Dermis blood vessel endothelial cell (primary cell): ENCODE data around the gene NVL. TPM values are rescaled to one million over a fixed set of nuclear protein-coding genes. Genes with fewer than 3 reads are reported as not detected.
"Not testable (repeated sequence)": the region's sequence is repeated elsewhere in the genome, so short reads cannot be mapped to it uniquely, and the experiment has no call there.

Source experiments
- DNase-seq: peaks from one replicate; pipeline ENCODE4 v3.0.0; 2010
- total RNA-seq: library from RNA; depleted of rRNA; stranded (reverse); fragments of >200 nt; gene quantifications from 2 replicates; pipeline ENCODE4 v1.2.3, GENCODE V29; 2014

NVL gene
- 31.0 and 38.2 TPM in 2 replicates for total RNA-seq

- DNase-seq = peak; percentile 93
These were observed at the start of gene NVL for GRCh38 chr1:224329842-224330753. NVL (minus strand) TSS chr1:224330172; CDS start chr1:224330127, 45 bp downstream.

- DNase-seq = no peak
These were observed 49.1 kb upstream of the NVL start for GRCh38 chr1:224378855-224379631.

GRCh38 chr1:224377676-224378006 is 47.7 kb upstream of the NVL start:
- peak; percentile 12 for DNase-seq

- no peak for DNase-seq
These were observed 45.1 kb upstream of the NVL start for GRCh38 chr1:224375059-224375458.

GRCh38 chr1:224373008-224373590 is 43.1 kb upstream of the NVL start:
- no peak for DNase-seq

GRCh38 chr1:224368409-224368808 is 38.4 kb upstream of the NVL start:
- DNase-seq = no peak

GRCh38 chr1:224359207-224359606 is 29.2 kb upstream of the NVL start:
- DNase-seq = no peak

- no peak for DNase-seq
These were observed 28.3 kb upstream of the NVL start for GRCh38 chr1:224358237-224358636.

- DNase-seq = peak; percentile 36
These were observed 27.7 kb upstream of the NVL start for GRCh38 chr1:224357626-224358124.

- DNase-seq = peak; percentile 97
These were observed 27.0 kb upstream of the NVL start, which contains the start of gene CNIH4 for GRCh38 chr1:224356685-224357625. CNIH4 (plus strand) TSS chr1:224356879; CDS start chr1:224356925, 46 bp downstream.

GRCh38 chr1:224353975-224354925 is 24.3 kb upstream of the NVL start:
- no peak for DNase-seq

GRCh38 chr1:224352436-224353085 is 22.6 kb upstream of the NVL start:
- DNase-seq = not testable (repeated sequence)

GRCh38 chr1:224349716-224350115 is 19.7 kb upstream of the NVL start:
- DNase-seq = not testable (repeated sequence)

GRCh38 chr1:224348137-224348536 is 18.2 kb upstream of the NVL start:
- DNase-seq = no peak

- no peak for DNase-seq
These were observed 13.7 kb upstream of the NVL start for GRCh38 chr1:224343679-224344078.

- DNase-seq = peak; percentile 36
These were observed 10.7 kb upstream of the NVL start for GRCh38 chr1:224340453-224341384.

- no peak for DNase-seq
These were observed 9.6 kb upstream of the NVL start for GRCh38 chr1:224339442-224340033.

GRCh38 chr1:224338150-224338838 is 8.3 kb upstream of the NVL start:
- DNase-seq = no peak
